Sigmoid colon (tissue), 4 donors: ENCODE data around the gene CARD6.

Experiments
- CTCF ChIP-seq, 4 experiments: fragments of 450-650 bp in 3 of 4; fragments of 200-600 bp in 1 of 4; IDR thresholded peaks; one replicate each; pipeline ENCODE4 v1.5.1; 2016 to 2019; ENCODE audit warnings: antibody characterized with exemption in 4 of 4, mild to moderate bottlenecking in 3 of 4, moderate library complexity in 2 of 4
- EP300 ChIP-seq, 4 donors: sonication (generic); formaldehyde crosslinking; IDR thresholded peaks; one replicate each; pipeline ENCODE4 v1.6.1; 2017; ENCODE audit warnings: antibody characterized with exemption in 4 of 4
- POLR2A ChIP-seq, 2 donors: fragments of 450-650 bp; IDR thresholded peaks; one replicate each; pipeline ENCODE4 v1.6.1; 2016; ENCODE audit warnings: antibody characterized with exemption in 2 of 2, mild to moderate bottlenecking in 2 of 2, moderate library complexity in 2 of 2
- POLR2AphosphoS5 ChIP-seq, 4 donors: sonication (generic); formaldehyde crosslinking; IDR thresholded peaks; one replicate each; pipeline ENCODE4 v1.6.1; 2017; ENCODE audit warnings: antibody characterized with exemption in 4 of 4

GRCh38 chr5:40877371-40877988 lies 36.3 kb downstream of the CARD6 start:
- TF ChIP-seq CTCF (IDR thresholded peaks at IDR 0.05) = no peak
- no peak for TF ChIP-seq POLR2AphosphoS5 (IDR thresholded peaks at IDR 0.05)
- no peak for TF ChIP-seq POLR2A (IDR thresholded peaks at IDR 0.05)
- no peak for TF ChIP-seq EP300 (IDR thresholded peaks at IDR 0.05)
